IMR-90 (cell line): Measurements from ENCODE around the gene TCHP. TPM values are rescaled to one million over a fixed set of nuclear protein-coding genes. Genes with fewer than 3 reads are reported as not detected.

Source experiments
- ATAC-seq: fragments of 200-7000 bp; cut with Tn5 transposase; 2 replicates; pipeline ENCODE4 v1.9.1; 2020; ENCODE audit warnings: low read depth, mild to moderate bottlenecking, moderate library complexity
- BruUV-seq: library from RNA; stranded (reverse); fragments of 400-500 nt; replicated peaks from 2 replicates; lab custom pipeline; 2021; lab: Mats Ljungman, UMichigan
- CTCF ChIA-PET: fragments of 300-600 bp; formaldehyde crosslinking; extraction: SDS; loops from one replicate; lab custom pipeline; 2021; ENCODE audit warnings: antibody characterized with exemption; lab: Yijun Ruan, JAX
- POLR2A ChIA-PET: fragments of 300-600 bp; sonication (Branson Sonifier 250); formaldehyde crosslinking; loops from one replicate; lab custom pipeline; 2022; ENCODE audit warnings: antibody characterized with exemption; ENCODE audit not compliant: unreplicated experiment; lab: Charles Lee
- DNase-seq: peaks from one replicate; pipeline ENCODE4 v3.0.0; 2013
- H2AFZ ChIP-seq: replicated peaks from 2 replicates; pipeline ENCODE3; 2013; ENCODE audit warnings: low read length, mild to moderate bottlenecking; ENCODE audit not compliant: poor library complexity
- H2AK5ac ChIP-seq: 2 replicates; pipeline ENCODE4 v1.6.1; 2013; ENCODE audit warnings: low read depth, low read length, inconsistent platforms
- H2AK9ac ChIP-seq: replicated peaks from 2 replicates; pipeline ENCODE3; 2013; ENCODE audit warnings: mild to moderate bottlenecking, low read depth, low read length, moderate library complexity; ENCODE audit not compliant: poor library complexity
- H2BK120ac ChIP-seq: 2 replicates; pipeline ENCODE4 v1.6.1; 2013; ENCODE audit warnings: low read depth, low read length, inconsistent platforms
- H2BK15ac ChIP-seq: 3 replicates; pipeline ENCODE4 v1.6.1; 2013; ENCODE audit warnings: low read depth, low read length, inconsistent platforms
- H2BK20ac ChIP-seq: 2 replicates; pipeline ENCODE4 v1.6.1; 2013; ENCODE audit warnings: low read depth, mild to moderate bottlenecking, inconsistent platforms, low read length, moderate library complexity
- H2BK5ac ChIP-seq: 2 replicates; pipeline ENCODE4 v1.6.1; 2013; ENCODE audit warnings: mild to moderate bottlenecking, low read depth, low read length, inconsistent platforms; ENCODE audit not compliant: poor library complexity, severe bottlenecking
- H3K14ac ChIP-seq: replicated peaks from 2 replicates; pipeline ENCODE4 v1.6.1; 2013; ENCODE audit warnings: low read depth, low read length, inconsistent platforms
- H3K18ac ChIP-seq: 2 replicates; pipeline ENCODE4 v1.6.1; 2013; ENCODE audit warnings: low read depth, low read length, control low read depth
- H3K23ac ChIP-seq: 2 replicates; pipeline ENCODE4 v1.6.1; 2013; ENCODE audit warnings: low read depth, low read length, inconsistent platforms
- H3K27ac ChIP-seq: 2 replicates; pipeline ENCODE4 v1.5.1; 2013; ENCODE audit warnings: mild to moderate bottlenecking, control low read depth, low read length; ENCODE audit not compliant: insufficient read depth
- H3K27me3 ChIP-seq: 2 replicates; pipeline ENCODE4 v1.6.1; 2013; ENCODE audit warnings: low read length; ENCODE audit not compliant: control insufficient read depth, insufficient read depth
- H3K36me3 ChIP-seq: 2 replicates; pipeline ENCODE4 v1.6.1; 2013; ENCODE audit warnings: low read length, mixed read lengths; ENCODE audit not compliant: control insufficient read depth, insufficient read depth
- H3K4ac ChIP-seq: 2 replicates; pipeline ENCODE4 v1.6.1; 2013; ENCODE audit warnings: low read depth, low read length, inconsistent platforms
- H3K4me1 ChIP-seq: 2 replicates; pipeline ENCODE4 v1.6.1; 2013; ENCODE audit warnings: low read length, mixed read lengths; ENCODE audit not compliant: control insufficient read depth, insufficient read depth
- H3K4me2 ChIP-seq: 2 replicates; pipeline ENCODE4 v1.6.1; 2013; ENCODE audit warnings: low read depth, mild to moderate bottlenecking, control low read depth, low read length, moderate library complexity
- H3K4me3 ChIP-seq: 2 replicates; pipeline ENCODE4 v1.5.1; 2013; ENCODE audit warnings: low read depth, mild to moderate bottlenecking, control low read depth, low read length, moderate library complexity; ENCODE audit not compliant: insufficient read depth
- H3K56ac ChIP-seq: 2 replicates; pipeline ENCODE4 v1.6.1; 2013; ENCODE audit warnings: low read length, inconsistent platforms; ENCODE audit not compliant: insufficient read depth; ENCODE audit errors: extremely low read depth
- H3K79me1 ChIP-seq, 2 experiments: 2 replicates each; pipeline ENCODE4 v1.6.1; 2013; ENCODE audit warnings: low read length in 2 of 2, inconsistent platforms in 1 of 2, low read depth in 1 of 2
- H3K9ac ChIP-seq: 2 replicates; pipeline ENCODE4 v1.6.1; 2013; ENCODE audit warnings: low read depth, low read length, control low read depth
- H3K9me1 ChIP-seq: 2 replicates; pipeline ENCODE4 v1.6.1; 2013; ENCODE audit warnings: low read length, inconsistent platforms; ENCODE audit not compliant: insufficient read depth
- H3K9me3 ChIP-seq: 2 replicates; pipeline ENCODE4 v1.6.1; 2013; ENCODE audit warnings: low read length; ENCODE audit not compliant: control insufficient read depth, insufficient read depth
- H4K20me1 ChIP-seq: 2 replicates; pipeline ENCODE4 v1.6.1; 2013; ENCODE audit warnings: low read length, inconsistent platforms; ENCODE audit not compliant: insufficient read depth
- H4K5ac ChIP-seq: 2 replicates; pipeline ENCODE4 v1.6.1; 2013; ENCODE audit warnings: mild to moderate bottlenecking, low read depth, low read length, control low read depth
- H4K8ac ChIP-seq, 2 experiments: 2 replicates each; pipeline ENCODE4 v1.6.1; 2013; ENCODE audit warnings: low read depth in 2 of 2, low read length in 2 of 2, control low read depth in 1 of 2, inconsistent platforms in 1 of 2
- H4K91ac ChIP-seq: 2 replicates; pipeline ENCODE4 v1.6.1; 2013; ENCODE audit warnings: low read depth, low read length, inconsistent platforms; ENCODE audit not compliant: insufficient read depth
- BHLHE40 ChIP-seq: fragments of 150-350 bp; IDR thresholded peaks from 2 replicates; pipeline ENCODE4 v1.6.1; 2016; ENCODE audit warnings: mild to moderate bottlenecking, low read depth, low read length
- CEBPB ChIP-seq: IDR thresholded peaks from 2 replicates; pipeline ENCODE4 v1.6.1; 2012; ENCODE audit warnings: low read depth, low read length, improper control_type of control experiment
- CHD1 ChIP-seq: IDR thresholded peaks from 2 replicates; pipeline ENCODE4 v1.6.1; 2012; ENCODE audit warnings: low read depth, low read length, improper control_type of control experiment
- FOS ChIP-seq: fragments of 150-350 bp; IDR thresholded peaks from 2 replicates; pipeline ENCODE4 v1.6.1; 2016; ENCODE audit warnings: low read depth, low read length
- MAFK ChIP-seq: IDR thresholded peaks from 2 replicates; pipeline ENCODE4 v1.6.1; 2012; ENCODE audit warnings: low read depth, low read length, improper control_type of control experiment
- NFE2L2 ChIP-seq: fragments of 150-350 bp; IDR thresholded peaks from 2 replicates; pipeline ENCODE4 v1.6.1; 2016; ENCODE audit warnings: low read depth, mild to moderate bottlenecking, low read length
- POLR2A ChIP-seq: IDR thresholded peaks from 2 replicates; pipeline ENCODE4 v1.6.1; 2012; ENCODE audit warnings: mild to moderate bottlenecking, low read depth, low read length
- RAD21 ChIP-seq: IDR thresholded peaks from 2 replicates; pipeline ENCODE4 v1.6.1; 2012; ENCODE audit warnings: low read length, improper control_type of control experiment
- RCOR1 ChIP-seq: IDR thresholded peaks from 2 replicates; pipeline ENCODE4 v1.6.1; 2012; ENCODE audit warnings: mild to moderate bottlenecking, low read length, improper control_type of control experiment; ENCODE audit not compliant: insufficient replicate concordance
- RFX5 ChIP-seq: IDR thresholded peaks from 2 replicates; pipeline ENCODE4 v1.8.0; 2012; ENCODE audit warnings: low read depth, mild to moderate bottlenecking, low read length, moderate library complexity
- SMC3 ChIP-seq: fragments of 150-350 bp; IDR thresholded peaks from 2 replicates; pipeline ENCODE4 v1.6.1; 2016; ENCODE audit warnings: low read depth, mild to moderate bottlenecking, antibody characterized with exemption, low read length, moderate library complexity
- WGBS, 2 experiments: methylation state at CpG; one replicate each; pipeline versions ENCODE4 v1.1.5 to v1.1.7; 2013; ENCODE audit warnings: missing lambda C conversion rate in 2 of 2; ENCODE audit not compliant: insufficient read length in 1 of 2; ENCODE audit errors: extremely low coverage in 2 of 2; 5-methylcytosine and 5-hydroxymethylcytosine counted together
- dilution Hi-C: fragments of 300-500 bp; cut with HindIII; formaldehyde crosslinking; loops from one replicate; pipeline ENCODE4 v1.14.3; 2018; ENCODE audit warnings: low sequenced_read_pairs; ENCODE audit not compliant: unreplicated experiment
- in situ Hi-C: fragments of 300-500 bp; cut with MboI; formaldehyde crosslinking; loops from 3 replicates; pipeline ENCODE4 v1.14.3; 2019; ENCODE audit warnings: low sequenced_read_pairs, inconsistent platforms, mixed read lengths
- intact Hi-C: fragments of 100-400 bp; cut with micrococcal nuclease; formaldehyde crosslinking; loops from 2 replicates; pipeline ENCODE4 v1.10.0; 2022
- polyA plus RNA-seq, 3 experiments: library from polyadenylated mRNA; depleted of rRNA; stranded (reverse); fragments of >200 nt; gene quantifications; 2 replicates each; pipeline ENCODE4 v1.2.3, GENCODE V29; 2012; ENCODE audit warnings: low replicate concordance in 1 of 3
- total RNA-seq: library from RNA; depleted of rRNA; stranded (reverse); fragments of >200 nt; gene quantifications from 2 replicates; pipeline ENCODE4 v1.2.3, GENCODE V29; 2012
- TF ChIP-seq, protein P1 (sequence below): fragments of 150-350 bp; IDR thresholded peaks from 2 replicates; pipeline ENCODE4 v1.6.1; 2016; ENCODE audit warnings: low read depth, mild to moderate bottlenecking, low read length, moderate library complexity, borderline replicate concordance
- TF ChIP-seq, protein P2 (sequence below): conservative IDR thresholded peaks from 2 replicates; pipeline ENCODE4 v1.5.1; 2012; ENCODE audit warnings: mild to moderate bottlenecking, low read depth, low read length, improper control_type of control experiment
- TF ChIP-seq, protein P3 (sequence below): fragments of 150-350 bp; IDR thresholded peaks from 2 replicates; pipeline ENCODE4 v1.6.1; 2017; ENCODE audit warnings: mild to moderate bottlenecking, antibody characterized with exemption, low read length, low read depth

The TCHP gene
- total and polyA plus RNA-seq, 2 of the 4 experiments (the other 2 are of a cell fraction): 6.1 to 13.4 TPM

DNA sequence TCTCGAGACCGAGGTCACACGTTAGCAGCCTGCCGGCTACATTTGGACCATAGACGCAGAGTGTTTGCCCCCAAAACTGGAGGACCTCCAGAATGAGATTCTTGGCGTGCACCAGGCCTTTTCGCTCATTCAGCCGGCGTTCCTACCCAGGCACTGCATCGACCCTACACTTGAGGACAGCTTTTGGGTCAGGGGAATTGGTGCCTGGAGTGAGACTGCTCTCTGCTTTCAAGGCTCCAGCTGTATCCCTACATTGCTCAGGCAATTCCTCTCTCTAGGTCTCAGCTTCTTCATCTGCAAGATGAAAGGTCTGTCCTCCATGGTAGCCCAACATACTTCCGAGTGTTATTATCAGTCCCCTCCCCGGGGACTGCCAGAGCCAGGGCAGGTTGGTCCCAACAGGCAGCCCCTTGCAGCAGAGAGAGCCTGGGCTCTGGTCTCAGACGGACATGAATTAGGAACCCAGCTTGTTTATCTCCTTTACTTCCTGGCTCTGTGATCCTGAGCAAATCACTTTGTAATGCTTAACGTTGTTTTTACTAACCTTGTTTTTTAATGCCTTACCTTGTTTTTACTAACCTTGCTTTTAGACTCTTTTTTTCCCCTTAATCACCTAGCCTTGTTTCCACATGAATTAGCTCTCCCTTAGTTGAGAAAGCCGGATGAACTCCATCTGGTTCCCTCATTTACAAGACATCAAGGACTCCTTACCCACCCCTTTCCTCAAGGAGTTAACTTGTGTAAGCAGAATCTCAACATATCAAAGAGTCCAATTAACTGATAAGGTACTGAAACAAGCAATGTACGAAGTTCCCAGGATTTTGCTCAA lies 892 bp downstream of the TCHP start:
- in situ Hi-C loops: no loop called here
- H4K91ac ChIP-seq: peak overlapping the region; percentile 53
- peak overlapping the region; percentile 80 to 88 for H4K8ac ChIP-seq
- CTCF ChIA-PET: interaction anchor here (1.1 kb wide), 1 partner anchor 48 kb away, joined by 4 read pairs; no protein-coding TSS in a partner anchor
- H2AK5ac ChIP-seq: peak overlapping the region; percentile 71
- H3K18ac ChIP-seq: no peak overlapping the region
- H2AK9ac ChIP-seq: peak overlapping the region; percentile 96
- peak overlapping the region; percentile 84 for H3K4me2 ChIP-seq
- intact Hi-C loops: loop anchor here (1.0 kb wide), 1 partner anchor 48 kb away; no protein-coding TSS in a partner anchor
- H3K4me3 ChIP-seq: peak overlapping the region; percentile 64
- no peaks in the 10 kb centered on the region for H3K9me3 ChIP-seq
- H2BK5ac ChIP-seq: peak overlapping the region; percentile 3
- H3K27me3 ChIP-seq: no peaks in the 10 kb centered on the region
- peak overlapping the region; percentile 82 for H3K4ac ChIP-seq
- no peak overlapping the region; the same call in 2 of the 3 replicates for H2BK15ac ChIP-seq
- no TSS peak for BruUV-seq
- H3K23ac ChIP-seq: peak overlapping the region; percentile 90
- peak; percentile 22 for ATAC-seq
- H3K4me1 ChIP-seq: peaks cover 3% of the 10 kb centered on the region; the same call in 1 of the 2 replicates
- dilution Hi-C loops: no loop called here
- H3K36me3 ChIP-seq: peaks cover 23% of the 10 kb centered on the region
- no peaks in the 10 kb centered on the region for H4K20me1 ChIP-seq
- H4K5ac ChIP-seq: 0 out of 2 replicates have a peak overlapping the region, but pooled peaks have one; percentile 23
- peak overlapping the region; percentile 72 for H3K56ac ChIP-seq
- peaks cover 17 to 48% of the 10 kb centered on the region in 2 experiments for H3K79me1 ChIP-seq
- peak overlapping the region; percentile 88 for H3K14ac ChIP-seq
- H2BK20ac ChIP-seq: no peak overlapping the region
- POLR2A ChIA-PET: interaction anchor here (0.7 kb wide), 1 partner anchor 36 kb away, joined by 3 read pairs; no protein-coding TSS in a partner anchor
- peak overlapping the region; percentile 91 for H3K9ac ChIP-seq
- DNase-seq: no peak
- H3K9me1 ChIP-seq: peaks cover 3% of the 10 kb centered on the region; the same call in 1 of the 2 replicates
- peak overlapping the region; percentile 79 for H3K27ac ChIP-seq
- WGBS, 2 experiments: 1% methylated on average over 13 of the region's 16 CpGs; no CpG with 5 or more reads in 1 of the 2 experiments
- H2BK120ac ChIP-seq: peak overlapping the region; percentile 2; the same call in 1 of the 2 replicates
- peak overlapping the region; percentile 97 for H2AFZ ChIP-seq
- no peak for TF ChIP-seq MAFK
- TF ChIP-seq FOS: no peak
- no peak; the same call in 1 of the 2 replicates for TF ChIP-seq BHLHE40
- TF ChIP-seq RCOR1: no peak
- no peak for TF ChIP-seq NFE2L2
- no peak for TF ChIP-seq RFX5
- TF ChIP-seq CHD1: no peak
- no peak for TF ChIP-seq CEBPB
- no peak for TF ChIP-seq SMC3
- TF ChIP-seq, protein P1, sequence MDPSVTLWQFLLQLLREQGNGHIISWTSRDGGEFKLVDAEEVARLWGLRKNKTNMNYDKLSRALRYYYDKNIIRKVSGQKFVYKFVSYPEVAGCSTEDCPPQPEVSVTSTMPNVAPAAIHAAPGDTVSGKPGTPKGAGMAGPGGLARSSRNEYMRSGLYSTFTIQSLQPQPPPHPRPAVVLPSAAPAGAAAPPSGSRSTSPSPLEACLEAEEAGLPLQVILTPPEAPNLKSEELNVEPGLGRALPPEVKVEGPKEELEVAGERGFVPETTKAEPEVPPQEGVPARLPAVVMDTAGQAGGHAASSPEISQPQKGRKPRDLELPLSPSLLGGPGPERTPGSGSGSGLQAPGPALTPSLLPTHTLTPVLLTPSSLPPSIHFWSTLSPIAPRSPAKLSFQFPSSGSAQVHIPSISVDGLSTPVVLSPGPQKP: no peak
- no peak for TF ChIP-seq RAD21
- no peak for TF ChIP-seq POLR2A
- TF ChIP-seq, protein P2, sequence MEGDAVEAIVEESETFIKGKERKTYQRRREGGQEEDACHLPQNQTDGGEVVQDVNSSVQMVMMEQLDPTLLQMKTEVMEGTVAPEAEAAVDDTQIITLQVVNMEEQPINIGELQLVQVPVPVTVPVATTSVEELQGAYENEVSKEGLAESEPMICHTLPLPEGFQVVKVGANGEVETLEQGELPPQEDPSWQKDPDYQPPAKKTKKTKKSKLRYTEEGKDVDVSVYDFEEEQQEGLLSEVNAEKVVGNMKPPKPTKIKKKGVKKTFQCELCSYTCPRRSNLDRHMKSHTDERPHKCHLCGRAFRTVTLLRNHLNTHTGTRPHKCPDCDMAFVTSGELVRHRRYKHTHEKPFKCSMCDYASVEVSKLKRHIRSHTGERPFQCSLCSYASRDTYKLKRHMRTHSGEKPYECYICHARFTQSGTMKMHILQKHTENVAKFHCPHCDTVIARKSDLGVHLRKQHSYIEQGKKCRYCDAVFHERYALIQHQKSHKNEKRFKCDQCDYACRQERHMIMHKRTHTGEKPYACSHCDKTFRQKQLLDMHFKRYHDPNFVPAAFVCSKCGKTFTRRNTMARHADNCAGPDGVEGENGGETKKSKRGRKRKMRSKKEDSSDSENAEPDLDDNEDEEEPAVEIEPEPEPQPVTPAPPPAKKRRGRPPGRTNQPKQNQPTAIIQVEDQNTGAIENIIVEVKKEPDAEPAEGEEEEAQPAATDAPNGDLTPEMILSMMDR: no peak
- TF ChIP-seq, protein P3, sequence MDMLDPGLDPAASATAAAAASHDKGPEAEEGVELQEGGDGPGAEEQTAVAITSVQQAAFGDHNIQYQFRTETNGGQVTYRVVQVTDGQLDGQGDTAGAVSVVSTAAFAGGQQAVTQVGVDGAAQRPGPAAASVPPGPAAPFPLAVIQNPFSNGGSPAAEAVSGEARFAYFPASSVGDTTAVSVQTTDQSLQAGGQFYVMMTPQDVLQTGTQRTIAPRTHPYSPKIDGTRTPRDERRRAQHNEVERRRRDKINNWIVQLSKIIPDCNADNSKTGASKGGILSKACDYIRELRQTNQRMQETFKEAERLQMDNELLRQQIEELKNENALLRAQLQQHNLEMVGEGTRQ: no peak
